ENCODE results near the gene RPRD1B.

DNA sequence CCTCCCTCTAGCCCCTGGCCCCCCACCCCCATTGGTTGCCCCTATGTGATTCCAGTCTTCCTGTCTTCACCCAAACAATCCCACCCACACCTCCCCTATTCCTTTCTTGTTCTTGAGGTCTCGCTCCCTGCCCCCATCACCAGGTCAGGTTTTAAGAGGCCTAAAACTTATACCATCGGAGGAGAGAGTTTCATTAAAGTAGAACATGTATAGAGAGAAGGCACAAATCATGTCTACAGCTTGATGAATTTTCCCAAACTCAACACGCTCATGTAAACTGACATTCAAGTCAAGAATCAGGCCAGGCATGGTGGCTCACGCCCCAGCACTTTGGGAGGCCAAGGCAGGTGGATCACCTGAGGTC, 87.1 kb downstream of the RPRD1B start:
- TF ChIP-seq ZNF302 (CRISPR knock-in tag; IDR thresholded peaks at IDR 0.05) (no peak), EP300 (IDR thresholded peaks at IDR 0.05) (no peak), CEBPB (IDR thresholded peaks at IDR 0.05) (no peak), HOXB13 (CRISPR knock-in tag; IDR thresholded peaks at IDR 0.05; ENCODE audit: low read depth) (no peak), POLR2A (IDR thresholded peaks at IDR 0.05; ENCODE audit: low read length) (no peak), ESRRA (IDR thresholded peaks at IDR 0.05; ENCODE audit: borderline replicate concordance, low read length) (no peak), SREBF2 (IDR thresholded peaks at IDR 0.05) (no peak), JUN (IDR thresholded peaks at IDR 0.05) (no peak)
- TF ChIP-seq, protein P1, sequence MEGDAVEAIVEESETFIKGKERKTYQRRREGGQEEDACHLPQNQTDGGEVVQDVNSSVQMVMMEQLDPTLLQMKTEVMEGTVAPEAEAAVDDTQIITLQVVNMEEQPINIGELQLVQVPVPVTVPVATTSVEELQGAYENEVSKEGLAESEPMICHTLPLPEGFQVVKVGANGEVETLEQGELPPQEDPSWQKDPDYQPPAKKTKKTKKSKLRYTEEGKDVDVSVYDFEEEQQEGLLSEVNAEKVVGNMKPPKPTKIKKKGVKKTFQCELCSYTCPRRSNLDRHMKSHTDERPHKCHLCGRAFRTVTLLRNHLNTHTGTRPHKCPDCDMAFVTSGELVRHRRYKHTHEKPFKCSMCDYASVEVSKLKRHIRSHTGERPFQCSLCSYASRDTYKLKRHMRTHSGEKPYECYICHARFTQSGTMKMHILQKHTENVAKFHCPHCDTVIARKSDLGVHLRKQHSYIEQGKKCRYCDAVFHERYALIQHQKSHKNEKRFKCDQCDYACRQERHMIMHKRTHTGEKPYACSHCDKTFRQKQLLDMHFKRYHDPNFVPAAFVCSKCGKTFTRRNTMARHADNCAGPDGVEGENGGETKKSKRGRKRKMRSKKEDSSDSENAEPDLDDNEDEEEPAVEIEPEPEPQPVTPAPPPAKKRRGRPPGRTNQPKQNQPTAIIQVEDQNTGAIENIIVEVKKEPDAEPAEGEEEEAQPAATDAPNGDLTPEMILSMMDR (IDR thresholded peaks at IDR 0.05), result no peak
- TF ChIP-seq, protein P2, sequence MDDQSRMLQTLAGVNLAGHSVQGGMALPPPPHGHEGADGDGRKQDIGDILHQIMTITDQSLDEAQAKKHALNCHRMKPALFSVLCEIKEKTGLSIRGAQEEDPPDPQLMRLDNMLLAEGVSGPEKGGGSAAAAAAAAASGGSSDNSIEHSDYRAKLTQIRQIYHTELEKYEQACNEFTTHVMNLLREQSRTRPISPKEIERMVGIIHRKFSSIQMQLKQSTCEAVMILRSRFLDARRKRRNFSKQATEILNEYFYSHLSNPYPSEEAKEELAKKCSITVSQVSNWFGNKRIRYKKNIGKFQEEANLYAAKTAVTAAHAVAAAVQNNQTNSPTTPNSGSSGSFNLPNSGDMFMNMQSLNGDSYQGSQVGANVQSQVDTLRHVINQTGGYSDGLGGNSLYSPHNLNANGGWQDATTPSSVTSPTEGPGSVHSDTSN (IDR thresholded peaks at IDR 0.05), result no peak

Measured in A549 (cell line).